ENCODE measurements around the gene FXN.

- TF ChIP-seq CTCF (IDR thresholded peaks at IDR 0.05) = no peak
- TF ChIP-seq POLR2AphosphoS5 (IDR thresholded peaks at IDR 0.05; ENCODE audit: low read depth, low read length) = no peak
- TF ChIP-seq REST (IDR thresholded peaks at IDR 0.05; ENCODE audit: insufficient read depth in 1 of 2, low read depth in 2 of 2, low read length in 1 of 2) = no peak
- no peak for TF ChIP-seq SIN3A (IDR thresholded peaks at IDR 0.05; ENCODE audit: borderline replicate concordance, insufficient read depth, low read depth, low read length)
- TF ChIP-seq TCF7L2 (IDR thresholded peaks at IDR 0.05; ENCODE audit: low read depth, low read length) = no peak
Observed at GRCh38 chr9:69047371-69047770, 11.8 kb downstream of the FXN start.

Measured in Panc1 (cell line).